ENCODE data around the gene SLC38A3. TPM values are rescaled to one million over a fixed set of nuclear protein-coding genes. Genes with fewer than 3 reads are reported as not detected.

The SLC38A3 gene
- total and polyA plus RNA-seq, 2 of the 8 experiments (the other 6 are each of a cell fraction or from before 2014, with no cell fraction given), result 1.2 to 3.7 TPM

- Histone ChIP-seq H4K8ac (ENCODE audit: extremely low read depth, insufficient read depth, low read length) (no peak overlapping the region), H2BK120ac (replicated peaks; ENCODE audit: low read depth, low read length) (no peak overlapping the region), H3K27me3 (replicated peaks in 1 of 4; ENCODE audit: control insufficient read depth in 3 of 4, extremely low read depth in 1 of 4, insufficient read depth in 3 of 4, low read length in 3 of 4) (no peaks in the 10 kb centered on the region), H3K9me3 (ENCODE audit: insufficient read depth in 2 of 2, low read depth in 1 of 2, low read length in 1 of 2) (no peaks in the 10 kb centered on the region), H3K14ac (ENCODE audit: insufficient read length) (no peak overlapping the region), H3K18ac (ENCODE audit: extremely low read depth, low read length) (no peak overlapping the region), H4K20me1 (replicated peaks in 1 of 2; ENCODE audit: control insufficient read depth in 1 of 2, insufficient read depth in 2 of 2, low read length in 2 of 2) (peaks cover 5 to 18% of the 10 kb centered on the region in 2 experiments), H3K9ac (replicated peaks in 1 of 4; ENCODE audit: extremely low read depth in 1 of 4, low read depth in 3 of 4, low read length in 3 of 4) (no peak overlapping the region), H3K23me2 (ENCODE audit: low read depth, low read length) (peaks cover 7% of the 10 kb centered on the region; the same call in 1 of the 2 replicates), H3K4me3 (ENCODE audit: extremely low read depth in 1 of 4, insufficient read depth in 2 of 4, low read depth in 3 of 4, low read length in 4 of 4) (no peak overlapping the region), H3K36me3 (ENCODE audit: control insufficient read depth in 2 of 4, insufficient read depth in 4 of 4, low read length in 3 of 4) (peaks cover 7 to 20% (median 15%) of the 10 kb centered on the region in 4 experiments; a peak in 5 of 8 replicates), H3K79me1 (ENCODE audit: low read depth, low read length) (peaks cover 25% of the 10 kb centered on the region), H2AFZ (ENCODE audit: low read length) (no peak overlapping the region), H2BK5ac (ENCODE audit: low read depth, low read length) (no peak overlapping the region; the same call in 1 of the 2 replicates), H3K4me2 (ENCODE audit: insufficient read depth in 1 of 2, low read depth in 2 of 2, low read length in 2 of 2) (no peak overlapping the region), H4K5ac (ENCODE audit: insufficient read length, low read depth, low read length) (no peak overlapping the region), H4K91ac (replicated peaks; ENCODE audit: insufficient read length, low read length) (no peak overlapping the region), H2AK5ac (ENCODE audit: low read depth, low read length) (no peak overlapping the region), H3K79me2 (ENCODE audit: control insufficient read depth in 1 of 2, insufficient read depth in 2 of 2, low read length in 2 of 2) (peaks cover 0 to 29% of the 10 kb centered on the region in 2 experiments; a peak in 3 of 4 replicates), H2BK20ac (ENCODE audit: low read length) (no peak overlapping the region), H3K4ac (replicated peaks; ENCODE audit: insufficient read length, low read depth, low read length) (no peak overlapping the region), H2BK15ac (ENCODE audit: low read length) (no peak overlapping the region), H3K23ac (ENCODE audit: insufficient read length) (no peak overlapping the region), H2BK12ac (ENCODE audit: low read depth, low read length) (no peak overlapping the region), H3K27ac (ENCODE audit: low read depth, low read length) (no peak overlapping the region), H3K56ac (replicated peaks; ENCODE audit: insufficient read length, low read depth, low read length) (no peak overlapping the region), H3K4me1 (replicated peaks in 1 of 4; ENCODE audit: control insufficient read depth in 3 of 4, insufficient read depth in 4 of 4, low read length in 3 of 4) (peaks cover 0 to 42% (median 30%) of the 10 kb centered on the region in 4 experiments; a peak in 6 of 7 replicates)
- no peak for DNase-seq (ENCODE audit: low read depth in 1 of 2, low spot score in 2 of 2)
- WGBS, 2 experiments (ENCODE audit: extremely low coverage in 1 of 2, insufficient coverage in 1 of 2, insufficient read length in 1 of 2, insufficient replicate concordance in 2 of 2, low coverage in 1 of 2, low lambda C conversion rate in 2 of 2, missing lambda C conversion rate in 1 of 2), result 100% methylated on average over 13 of the region's 13 CpGs; no CpG with 5 or more reads in 1 of the 2 experiments
- no peak for FAIRE-seq
- TF ChIP-seq FOSL1 (IDR thresholded peaks at IDR 0.05; ENCODE audit: insufficient read depth, low read depth, low read length) (no peak), RAD21 (IDR thresholded peaks at IDR 0.05 in 1 of 2, conservative IDR thresholded peaks at IDR 0.05 in 1 of 2; ENCODE audit: low read depth in 2 of 2, low read length in 2 of 2) (no peak), CEBPB (IDR thresholded peaks at IDR 0.05; ENCODE audit: low read depth, low read length) (no peak), KDM4A (IDR thresholded peaks at IDR 0.05; ENCODE audit: low read depth, low read length, severe bottlenecking) (no peak), GTF2F1 (IDR thresholded peaks at IDR 0.05; ENCODE audit: borderline replicate concordance, low read depth, low read length) (no peak), KDM5A (IDR thresholded peaks at IDR 0.05; ENCODE audit: low read length) (no peak), TAF1 (IDR thresholded peaks at IDR 0.05; ENCODE audit: low read depth, low read length) (no peak), TBP (IDR thresholded peaks at IDR 0.05; ENCODE audit: low read depth, low read length) (no peak), CREB1 (IDR thresholded peaks at IDR 0.05) (no peak), SIX5 (IDR thresholded peaks at IDR 0.05; ENCODE audit: low read depth, low read length) (no peak), KDM1A (IDR thresholded peaks at IDR 0.05; ENCODE audit: borderline replicate concordance, low read length) (no peak)
- TF ChIP-seq, protein P1, sequence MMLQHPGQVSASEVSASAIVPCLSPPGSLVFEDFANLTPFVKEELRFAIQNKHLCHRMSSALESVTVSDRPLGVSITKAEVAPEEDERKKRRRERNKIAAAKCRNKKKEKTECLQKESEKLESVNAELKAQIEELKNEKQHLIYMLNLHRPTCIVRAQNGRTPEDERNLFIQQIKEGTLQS (IDR thresholded peaks at IDR 0.05; ENCODE audit: insufficient read depth, low read depth, low read length), result no peak
- CTCF ChIA-PET (ENCODE audit: partially characterized antibody), result interaction anchor here (1.2 to 1.4 kb wide), 3 partner anchors 11 to 85 kb away, joined by 3 to 5 read pairs (median 5); no protein-coding TSS in a partner anchor
- POLR2A ChIA-PET (ENCODE audit: partially characterized antibody), result interaction anchor here (1.6 to 6.6 kb wide), 2 partner anchors 23 to 40 kb away, joined by 5 to 65 read pairs; no protein-coding TSS in a partner anchor
Measured at GRCh38 chr3:50161320-50161719, 43.8 kb upstream of the SLC38A3 start.

All from H1 (cell line).